H9 (cell line): ENCODE measurements around the gene NEURL4. TPM values are rescaled to one million over a fixed set of nuclear protein-coding genes. Genes with fewer than 3 reads are reported as not detected.

ENCODE experiments used
- DNase-seq: peaks from one replicate; pipeline ENCODE4 v3.0.0-alpha.2; 2017
- H2AFZ ChIP-seq: one replicate; pipeline ENCODE4 v1.6.1; 2013; ENCODE audit warnings: mild to moderate bottlenecking, low read length, control low read depth, moderate library complexity
- H2AK5ac ChIP-seq: 2 replicates; pipeline ENCODE4 v1.6.1; 2013; ENCODE audit warnings: low read length, control low read depth, mixed read lengths; ENCODE audit not compliant: insufficient read length
- H2BK120ac ChIP-seq: one replicate; pipeline ENCODE4 v1.6.1; 2013; ENCODE audit warnings: low read depth, mild to moderate bottlenecking, low read length, control low read depth, inconsistent platforms; ENCODE audit not compliant: poor library complexity, severe bottlenecking
- H2BK12ac ChIP-seq: 2 replicates; pipeline ENCODE4 v1.6.1; 2013; ENCODE audit warnings: low read length, control low read depth, mixed read lengths, low read depth; ENCODE audit not compliant: insufficient read length
- H2BK15ac ChIP-seq: 2 replicates; pipeline ENCODE4 v1.6.1; 2013; ENCODE audit warnings: low read depth, low read length, control low read depth
- H2BK20ac ChIP-seq: one replicate; pipeline ENCODE4 v1.6.1; 2013; ENCODE audit warnings: low read depth, mild to moderate bottlenecking, low read length, control low read depth, inconsistent platforms; ENCODE audit not compliant: poor library complexity, severe bottlenecking
- H2BK5ac ChIP-seq: 2 replicates; pipeline ENCODE4 v1.6.1; 2013; ENCODE audit warnings: low read length, control low read depth, mixed read lengths; ENCODE audit not compliant: insufficient read length
- H3K14ac ChIP-seq: 2 replicates; pipeline ENCODE4 v1.6.1; 2013; ENCODE audit warnings: low read length, control low read depth; ENCODE audit not compliant: insufficient read depth
- H3K18ac ChIP-seq: 2 replicates; pipeline ENCODE4 v1.6.1; 2013; ENCODE audit warnings: low read depth, mild to moderate bottlenecking, mixed read lengths, low read length, control low read depth; ENCODE audit not compliant: insufficient read length
- H3K23ac ChIP-seq: 2 replicates; pipeline ENCODE4 v1.6.1; 2013; ENCODE audit warnings: low read length, control low read depth, mixed read lengths, low read depth; ENCODE audit not compliant: insufficient read length
- H3K23me2 ChIP-seq: 2 replicates; pipeline ENCODE4 v1.6.1; 2013; ENCODE audit warnings: low read depth, mild to moderate bottlenecking, mixed read lengths, low read length, control low read depth; ENCODE audit not compliant: insufficient read length, poor library complexity, severe bottlenecking
- H3K27ac ChIP-seq: 2 replicates; pipeline ENCODE4 v1.5.1; 2013; ENCODE audit warnings: low read length, control low read depth, mixed read lengths, low read depth; ENCODE audit not compliant: insufficient read length
- H3K27me3 ChIP-seq: 2 replicates; pipeline ENCODE4 v1.6.1; 2013; ENCODE audit warnings: low read length, control low read depth, inconsistent platforms; ENCODE audit not compliant: insufficient read depth
- H3K4ac ChIP-seq: 2 replicates; pipeline ENCODE4 v1.6.1; 2013; ENCODE audit warnings: low read depth, mild to moderate bottlenecking, control low read depth, inconsistent platforms, low read length, moderate library complexity
- H3K4me1 ChIP-seq: 2 replicates; pipeline ENCODE4 v1.6.1; 2013; ENCODE audit warnings: low read length, control low read depth, inconsistent platforms; ENCODE audit not compliant: insufficient read depth
- H3K4me2 ChIP-seq: 2 replicates; pipeline ENCODE4 v1.6.1; 2013; ENCODE audit warnings: low read length, control low read depth, mixed read lengths; ENCODE audit not compliant: insufficient read length, insufficient read depth
- H3K56ac ChIP-seq: 2 replicates; pipeline ENCODE4 v1.6.1; 2013; ENCODE audit warnings: low read depth, mild to moderate bottlenecking, mixed read lengths, low read length, control low read depth; ENCODE audit not compliant: insufficient read length
- H3K79me1 ChIP-seq: 2 replicates; pipeline ENCODE4 v1.6.1; 2013; ENCODE audit warnings: low read depth, mild to moderate bottlenecking, moderate library complexity, low read length, control low read depth, inconsistent platforms; ENCODE audit not compliant: insufficient read depth, poor library complexity, severe bottlenecking
- H3K79me2 ChIP-seq: 2 replicates; pipeline ENCODE4 v1.6.1; 2013; ENCODE audit warnings: low read length, control low read depth, inconsistent platforms; ENCODE audit not compliant: insufficient read depth
- H3K9ac ChIP-seq: 2 replicates; pipeline ENCODE4 v1.6.1; 2013; ENCODE audit warnings: low read length, control low read depth, mixed read lengths; ENCODE audit not compliant: insufficient read length; ENCODE audit errors: extremely low read depth
- H3K9me3 ChIP-seq: one replicate; pipeline ENCODE4 v1.6.1; 2013; ENCODE audit warnings: low read depth, low read length, inconsistent platforms; ENCODE audit not compliant: control insufficient read depth
- H3T11ph ChIP-seq: one replicate; pipeline ENCODE4 v1.6.1; 2013; ENCODE audit warnings: mild to moderate bottlenecking, low read length, control low read depth, inconsistent platforms
- H4K20me1 ChIP-seq: one replicate; pipeline ENCODE4 v1.6.1; 2013; ENCODE audit not compliant: control insufficient read depth, insufficient read length, insufficient read depth
- H4K5ac ChIP-seq: 2 replicates; pipeline ENCODE4 v1.6.1; 2013; ENCODE audit warnings: low read depth, mild to moderate bottlenecking, mixed read lengths, low read length, control low read depth; ENCODE audit not compliant: insufficient read length
- H4K8ac ChIP-seq: replicated peaks from 2 replicates; pipeline ENCODE4 v1.6.1; 2013; ENCODE audit warnings: low read length, control low read depth, mixed read lengths, low read depth; ENCODE audit not compliant: insufficient read length
- H4K91ac ChIP-seq: 2 replicates; pipeline ENCODE4 v1.6.1; 2013; ENCODE audit warnings: low read depth, mild to moderate bottlenecking, moderate library complexity, mixed read lengths, low read length, control low read depth; ENCODE audit not compliant: insufficient read length
- H3K27ac Mint-ChIP-seq, 3 experiments: 2 replicates in 2 of 3; 3 replicates in 1 of 3; pipeline ENCODE4 v1.8.0; 2020 to 2021; ENCODE audit warnings: mixed read lengths in 3 of 3, mild to moderate bottlenecking in 1 of 3, moderate library complexity in 1 of 3
- H3K27me3 Mint-ChIP-seq: 2 replicates; pipeline ENCODE4 v1.8.0; 2021; ENCODE audit warnings: low read depth, mild to moderate bottlenecking, moderate library complexity, mixed read lengths
- H3K36me3 Mint-ChIP-seq, 3 experiments: 2 replicates in 2 of 3; 3 replicates in 1 of 3; pipeline ENCODE4 v1.8.0; 2020 to 2021; ENCODE audit warnings: low read depth in 3 of 3, mixed read lengths in 3 of 3; ENCODE audit not compliant: insufficient read depth in 1 of 3
- H3K4me1 Mint-ChIP-seq, 2 experiments: 2 replicates each; pipeline ENCODE4 v1.8.0; 2020; ENCODE audit warnings: mixed read lengths in 2 of 2
- H3K4me3 Mint-ChIP-seq, 2 experiments: 2 replicates in 1 of 2; 3 replicates in 1 of 2; pipeline ENCODE4 v1.8.0; 2020 to 2021; ENCODE audit warnings: mild to moderate bottlenecking in 2 of 2, mixed read lengths in 2 of 2, moderate library complexity in 1 of 2
- H3K9me3 Mint-ChIP-seq, 2 experiments: 2 replicates in 1 of 2; 3 replicates in 1 of 2; pipeline ENCODE4 v1.8.0; 2020; ENCODE audit warnings: mild to moderate bottlenecking in 2 of 2, mixed read lengths in 2 of 2, moderate library complexity in 1 of 2
- whole genome bisulfite sequencing: extraction: QIAGEN DNeasy Blood & Tissue Kit; methylation state at CpG from one replicate; pipeline ENCODE4 v1.1.7; 2013; ENCODE audit warnings: missing lambda C conversion rate, low lambda C conversion rate, mixed read lengths; ENCODE audit not compliant: insufficient read length; ENCODE audit errors: extremely low coverage; 5-methylcytosine and 5-hydroxymethylcytosine counted together
- total RNA-seq: library from RNA; stranded (reverse); gene quantifications from 2 replicates; pipeline ENCODE4 v1.2.1, GENCODE V29; 2021
- TF ChIP-seq, protein P1 (sequence below): fragments of 200-600 bp; sonication (generic); conservative IDR thresholded peaks from 3 replicates; pipeline ENCODE4 v1.8.0; 2021; ENCODE audit warnings: antibody characterized with exemption, mild to moderate bottlenecking

NEURL4 gene
- total RNA-seq, 1 experiment from 2014 or later = 54.8 TPM

DNA sequence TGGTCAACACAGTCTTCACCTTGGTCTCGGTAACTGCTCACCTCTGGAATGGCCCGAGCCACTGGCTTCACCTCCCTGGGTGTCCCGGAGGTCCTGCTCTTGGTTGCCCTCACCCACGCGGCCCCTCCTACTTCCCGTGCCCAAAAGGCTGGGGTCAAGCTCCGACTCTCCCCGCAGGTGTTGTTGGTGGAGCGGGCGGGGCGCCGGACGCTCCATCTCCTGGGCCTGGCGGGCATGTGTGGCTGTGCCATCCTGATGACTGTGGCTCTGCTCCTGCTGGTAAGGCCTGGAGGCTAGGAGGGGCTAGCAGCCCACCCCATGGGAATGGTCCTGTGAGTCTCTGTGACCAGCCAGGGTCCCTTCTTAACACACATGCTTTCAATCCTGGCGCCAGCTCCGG is 44.2 kb downstream of the NEURL4 start:
- DNase-seq = no peak
- H2BK120ac ChIP-seq = no peak overlapping the region
- no CpG with 5 or more reads among the region's 16 CpGs for WGBS
- H3K79me2 ChIP-seq = no peaks in the 10 kb centered on the region
- Mint-ChIP-seq H3K27me3 (peaks cover 13% of the 10 kb centered on the region), H3K4me1 (peaks cover 15 to 25% of the 10 kb centered on the region in 2 experiments), H3K4me3 (no peak overlapping the region), H3K27ac (no peak overlapping the region; a peak in 1 of 7 replicates), H3K36me3 (peaks cover 2 to 25% (median 11%) of the 10 kb centered on the region in 3 experiments; a peak in 5 of 7 replicates), H3K9me3 (no peaks in the 10 kb centered on the region)
- H3K27ac ChIP-seq = no peak overlapping the region
- H3K9ac ChIP-seq = no peak overlapping the region
- H3K9me3 ChIP-seq = no peaks in the 10 kb centered on the region
- no peak overlapping the region for H3K4me2 ChIP-seq
- no peaks in the 10 kb centered on the region for H3K27me3 ChIP-seq
- no peak overlapping the region for H3T11ph ChIP-seq
- H4K5ac ChIP-seq = no peak overlapping the region
- H4K91ac ChIP-seq = no peak overlapping the region
- H3K23ac ChIP-seq = no peak overlapping the region
- no peak overlapping the region for H2AK5ac ChIP-seq
- no peak overlapping the region for H3K4ac ChIP-seq
- H3K18ac ChIP-seq = no peak overlapping the region
- H2AFZ ChIP-seq = no peak overlapping the region
- H2BK12ac ChIP-seq = no peak overlapping the region
- TF ChIP-seq, protein P1, sequence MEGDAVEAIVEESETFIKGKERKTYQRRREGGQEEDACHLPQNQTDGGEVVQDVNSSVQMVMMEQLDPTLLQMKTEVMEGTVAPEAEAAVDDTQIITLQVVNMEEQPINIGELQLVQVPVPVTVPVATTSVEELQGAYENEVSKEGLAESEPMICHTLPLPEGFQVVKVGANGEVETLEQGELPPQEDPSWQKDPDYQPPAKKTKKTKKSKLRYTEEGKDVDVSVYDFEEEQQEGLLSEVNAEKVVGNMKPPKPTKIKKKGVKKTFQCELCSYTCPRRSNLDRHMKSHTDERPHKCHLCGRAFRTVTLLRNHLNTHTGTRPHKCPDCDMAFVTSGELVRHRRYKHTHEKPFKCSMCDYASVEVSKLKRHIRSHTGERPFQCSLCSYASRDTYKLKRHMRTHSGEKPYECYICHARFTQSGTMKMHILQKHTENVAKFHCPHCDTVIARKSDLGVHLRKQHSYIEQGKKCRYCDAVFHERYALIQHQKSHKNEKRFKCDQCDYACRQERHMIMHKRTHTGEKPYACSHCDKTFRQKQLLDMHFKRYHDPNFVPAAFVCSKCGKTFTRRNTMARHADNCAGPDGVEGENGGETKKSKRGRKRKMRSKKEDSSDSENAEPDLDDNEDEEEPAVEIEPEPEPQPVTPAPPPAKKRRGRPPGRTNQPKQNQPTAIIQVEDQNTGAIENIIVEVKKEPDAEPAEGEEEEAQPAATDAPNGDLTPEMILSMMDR = no peak
- peaks cover 12% of the 10 kb centered on the region for H3K23me2 ChIP-seq
- no peak overlapping the region for H3K14ac ChIP-seq
- no peak overlapping the region for H4K8ac ChIP-seq
- no peaks in the 10 kb centered on the region for H3K79me1 ChIP-seq
- no peak overlapping the region for H3K56ac ChIP-seq
- H2BK15ac ChIP-seq = no peak overlapping the region
- no peak overlapping the region for H2BK5ac ChIP-seq
- no peak overlapping the region for H2BK20ac ChIP-seq
- no peaks in the 10 kb centered on the region for H4K20me1 ChIP-seq
- H3K4me1 ChIP-seq = peaks cover 3% of the 10 kb centered on the region; the same call in 1 of the 2 replicates
